ENCODE results near the gene KNDC1.
"Not testable (repeated sequence)": the region's sequence is repeated elsewhere in the genome, so short reads cannot be mapped to it uniquely, and the experiment has no call there.

Gene KNDC1

DNA sequence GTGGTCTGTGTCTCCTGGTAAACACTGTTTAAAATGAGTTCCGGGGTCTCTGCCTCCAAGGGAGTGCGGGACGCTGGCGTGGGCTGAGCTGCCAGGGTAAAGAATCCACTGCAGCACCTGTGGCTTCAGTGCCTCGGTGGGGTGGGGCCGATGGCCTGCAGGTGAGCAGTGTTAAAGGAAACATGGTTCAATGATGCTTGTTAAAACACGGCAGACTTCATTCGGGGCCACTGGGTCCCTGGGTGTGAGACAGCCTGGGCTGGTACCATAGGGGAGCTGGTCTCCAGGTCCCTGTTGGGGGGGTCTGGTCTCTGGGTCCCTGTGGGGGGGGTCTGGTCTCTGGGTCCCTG, 24.9 kb upstream of the KNDC1 start:
- TF ChIP-seq, protein P1, sequence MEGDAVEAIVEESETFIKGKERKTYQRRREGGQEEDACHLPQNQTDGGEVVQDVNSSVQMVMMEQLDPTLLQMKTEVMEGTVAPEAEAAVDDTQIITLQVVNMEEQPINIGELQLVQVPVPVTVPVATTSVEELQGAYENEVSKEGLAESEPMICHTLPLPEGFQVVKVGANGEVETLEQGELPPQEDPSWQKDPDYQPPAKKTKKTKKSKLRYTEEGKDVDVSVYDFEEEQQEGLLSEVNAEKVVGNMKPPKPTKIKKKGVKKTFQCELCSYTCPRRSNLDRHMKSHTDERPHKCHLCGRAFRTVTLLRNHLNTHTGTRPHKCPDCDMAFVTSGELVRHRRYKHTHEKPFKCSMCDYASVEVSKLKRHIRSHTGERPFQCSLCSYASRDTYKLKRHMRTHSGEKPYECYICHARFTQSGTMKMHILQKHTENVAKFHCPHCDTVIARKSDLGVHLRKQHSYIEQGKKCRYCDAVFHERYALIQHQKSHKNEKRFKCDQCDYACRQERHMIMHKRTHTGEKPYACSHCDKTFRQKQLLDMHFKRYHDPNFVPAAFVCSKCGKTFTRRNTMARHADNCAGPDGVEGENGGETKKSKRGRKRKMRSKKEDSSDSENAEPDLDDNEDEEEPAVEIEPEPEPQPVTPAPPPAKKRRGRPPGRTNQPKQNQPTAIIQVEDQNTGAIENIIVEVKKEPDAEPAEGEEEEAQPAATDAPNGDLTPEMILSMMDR (conservative IDR thresholded peaks at IDR 0.05; ENCODE audit: control insufficient read depth, insufficient read depth, low read depth, low read length) = no peak
- no peak for DNase-seq (ENCODE audit: low read depth)
- H3K4me3 ChIP-seq (ENCODE audit: control insufficient read depth, low read depth, low read length) = no peak overlapping the region

DNA sequence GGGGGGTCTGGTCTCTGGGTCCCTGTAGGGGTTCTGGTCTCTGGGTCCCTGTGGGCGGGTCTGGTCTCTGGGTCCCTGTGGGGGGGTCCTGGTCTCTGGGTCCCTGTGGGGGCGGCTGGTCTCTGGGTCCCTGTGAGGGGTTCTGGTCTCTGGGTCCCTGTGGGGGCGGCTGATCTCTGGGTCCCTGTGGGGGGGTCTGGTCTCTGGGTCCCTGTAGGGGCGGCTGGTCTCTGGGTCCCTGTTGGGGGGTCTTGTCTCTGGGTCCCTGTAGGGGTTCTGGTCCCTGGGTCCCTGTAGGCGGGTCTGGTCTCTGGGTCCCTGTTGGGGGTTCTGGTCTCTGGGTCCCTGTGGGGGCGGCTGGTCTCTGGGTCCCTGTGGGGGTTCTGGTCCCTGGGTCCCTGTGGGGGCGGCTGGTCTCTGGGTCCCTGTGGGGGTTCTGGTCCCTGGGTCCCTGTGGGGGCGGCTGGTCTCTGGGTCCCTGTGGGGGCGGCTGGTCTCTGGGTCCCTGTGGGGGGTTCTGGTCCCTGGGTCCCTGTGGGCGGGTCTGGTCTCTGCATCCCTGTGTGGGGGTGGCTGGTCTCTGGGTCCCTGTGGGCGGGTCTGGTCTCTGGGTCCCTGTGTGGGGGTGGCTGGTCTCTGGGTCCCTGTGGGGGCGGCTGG, 22.4 kb upstream of the KNDC1 start:
- not testable (repeated sequence) for DNase-seq (ENCODE audit: low read depth); H3K4me3 ChIP-seq (ENCODE audit: control insufficient read depth, low read depth, low read length)

DNA sequence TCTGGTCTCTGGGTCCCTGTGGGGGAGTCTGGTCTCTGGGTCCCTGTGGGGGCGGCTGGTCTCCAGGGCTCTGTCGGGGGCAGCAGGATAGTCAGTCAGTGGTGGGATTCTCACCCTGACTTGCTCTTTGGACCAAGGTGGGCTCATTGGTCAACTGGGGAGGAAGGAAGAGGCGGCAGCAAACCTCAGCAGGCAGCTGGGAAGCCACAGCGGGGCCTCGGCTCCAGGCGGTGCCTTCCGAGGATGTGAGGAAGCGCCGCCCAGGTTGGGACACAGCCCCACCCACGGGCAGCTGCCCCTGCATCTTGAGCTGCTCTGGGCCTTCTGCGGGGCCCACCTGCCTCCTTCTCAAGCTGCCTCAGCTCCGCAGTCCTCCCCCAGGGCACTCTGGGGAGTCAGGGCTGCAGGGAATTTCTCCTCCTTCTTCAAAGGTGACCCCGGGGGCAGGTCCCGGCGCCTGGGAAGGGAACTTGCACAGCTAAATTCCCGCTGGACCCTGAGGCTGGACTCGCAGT, 20.4 kb upstream of the KNDC1 start:
- DNase-seq (ENCODE audit: low read depth) = no peak

DNA sequence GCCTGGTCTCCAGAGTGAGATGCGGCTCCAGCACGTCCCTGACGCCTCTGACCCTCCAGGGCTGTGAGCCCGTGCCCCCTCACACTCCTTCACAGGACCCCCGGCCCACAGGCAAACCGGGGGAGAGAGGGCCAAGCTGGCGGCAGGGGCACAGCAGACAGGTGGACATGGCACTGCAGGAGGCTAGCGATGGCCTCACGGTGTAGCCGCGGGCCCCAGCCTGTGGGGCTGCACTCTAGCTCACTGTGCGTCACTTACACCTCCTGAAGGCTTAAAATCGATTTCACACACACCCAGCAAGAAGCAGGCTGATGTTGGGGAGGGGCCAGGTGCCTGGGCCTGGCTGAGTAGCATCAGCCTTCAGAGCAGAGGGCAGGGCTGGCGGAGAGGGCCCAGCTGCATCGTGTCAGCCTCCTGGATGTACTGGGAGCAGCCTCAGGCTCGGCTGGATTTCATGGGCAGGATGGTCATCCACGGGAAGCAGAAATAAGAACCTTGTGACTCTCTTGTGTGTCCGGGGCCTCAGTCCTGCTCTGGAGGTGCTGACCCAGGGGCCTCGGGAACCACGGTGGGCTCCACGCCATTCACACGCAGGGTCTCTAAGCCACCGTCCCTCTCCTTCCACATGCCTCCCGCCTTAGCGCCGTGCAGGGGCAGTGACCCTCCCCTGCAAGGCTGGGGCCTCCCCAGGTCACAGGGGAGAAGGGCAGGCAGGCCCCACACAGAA, 19.4 kb upstream of the KNDC1 start:
- TF ChIP-seq, protein P1 (conservative IDR thresholded peaks at IDR 0.05; ENCODE audit: control insufficient read depth, insufficient read depth, low read depth, low read length) = no peak
- DNase-seq (ENCODE audit: low read depth) = no peak
- H3K4me3 ChIP-seq (ENCODE audit: control insufficient read depth, low read depth, low read length) = no peak overlapping the region

More for the DNA sequence above, 20.4 kb upstream of the KNDC1 start:
- TF ChIP-seq, protein P1 (conservative IDR thresholded peaks at IDR 0.05; ENCODE audit: control insufficient read depth, insufficient read depth, low read depth, low read length) = no peak
- H3K4me3 ChIP-seq (ENCODE audit: control insufficient read depth, low read depth, low read length) = no peak overlapping the region

DNA sequence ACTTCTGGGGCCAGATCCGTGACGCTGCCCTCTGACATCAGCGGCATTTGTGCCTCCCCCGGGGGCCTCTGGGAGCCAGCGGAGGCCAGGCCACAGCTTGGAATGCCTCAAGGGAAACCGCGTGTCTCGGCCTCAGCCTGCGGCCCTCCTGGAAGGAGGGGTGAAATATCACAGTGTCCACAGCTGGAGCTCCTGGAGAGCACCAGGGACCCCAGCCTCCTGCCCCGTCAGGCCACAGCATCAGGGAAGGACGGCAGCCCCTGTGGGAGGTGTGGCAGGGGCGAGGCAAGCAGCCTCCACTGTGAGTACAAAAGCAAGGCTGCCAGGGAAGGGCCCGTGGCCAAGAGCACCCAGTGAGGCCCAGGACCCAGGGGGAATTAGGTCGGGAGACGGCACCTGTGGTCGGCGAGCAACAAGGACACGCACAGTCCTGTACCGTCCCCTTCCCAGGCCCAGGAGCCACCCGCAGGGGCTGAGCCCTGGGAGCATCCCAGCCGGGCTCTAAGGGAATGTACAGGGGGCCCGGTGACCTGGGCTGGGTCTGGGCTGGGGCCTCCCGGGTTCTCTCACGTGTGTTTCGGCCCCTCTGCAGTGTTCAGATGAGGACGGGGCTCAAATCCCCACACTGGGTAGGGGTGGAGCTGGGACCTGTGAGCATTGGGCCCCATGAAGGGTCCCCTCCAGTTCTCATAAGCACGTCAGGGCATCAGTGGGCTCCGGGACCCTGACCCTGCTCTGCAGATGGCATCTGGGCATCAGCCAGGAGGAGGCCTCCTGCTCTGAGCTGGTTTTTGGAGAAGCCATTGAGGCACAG, 18.7 kb upstream of the KNDC1 start:
- no peak for DNase-seq (ENCODE audit: low read depth)
- no peak overlapping the region for H3K4me3 ChIP-seq (ENCODE audit: control insufficient read depth, low read depth, low read length)
- TF ChIP-seq, protein P1 (conservative IDR thresholded peaks at IDR 0.05; ENCODE audit: control insufficient read depth, insufficient read depth, low read depth, low read length) = no peak

DNA sequence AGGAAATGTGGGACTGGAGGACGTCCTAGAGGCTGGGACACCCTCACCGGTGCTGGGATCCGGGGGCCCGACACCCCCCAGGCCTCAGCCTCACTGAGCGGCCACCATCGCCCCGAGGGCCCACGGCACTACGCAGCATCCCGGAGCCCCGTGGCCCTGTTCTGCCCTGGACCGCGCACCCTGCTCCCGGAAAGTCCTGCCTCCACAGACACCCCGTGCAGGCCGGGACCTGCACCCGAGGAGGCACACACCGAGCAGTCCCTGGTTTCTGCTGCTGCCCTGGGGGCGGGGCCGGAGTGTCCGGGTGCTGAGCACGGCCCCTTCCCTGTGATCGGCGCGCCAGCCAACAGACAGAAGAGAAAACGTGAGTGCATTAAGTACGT, 18.1 kb upstream of the KNDC1 start:
- TF ChIP-seq, protein P1 (conservative IDR thresholded peaks at IDR 0.05; ENCODE audit: control insufficient read depth, insufficient read depth, low read depth, low read length) = no peak
- DNase-seq (ENCODE audit: low read depth) = no peak
- H3K4me3 ChIP-seq (ENCODE audit: control insufficient read depth, low read depth, low read length) = no peak overlapping the region

All from fibroblast of mammary gland (primary cell).